ENCODE data around the gene PILRA. TPM values are rescaled to one million over a fixed set of nuclear protein-coding genes. Genes with fewer than 3 reads are reported as not detected.

Gene PILRA
- polyA plus RNA-seq, 1 donor (not counting 4 experiments of a cell fraction or from before 2014, with no cell fraction given): 0.33 TPM

GRCh38 chr7:100387695-100388094 lies 14.4 kb downstream of the PILRA start:
- no peak overlapping the region for H3K4me3 ChIP-seq (ENCODE audit: control insufficient read depth in 2 of 3, extremely low read depth in 1 of 3, insufficient read depth in 2 of 3, low read depth in 1 of 3, low read length in 3 of 3)
- dilution Hi-C loops (cut with MboI; ENCODE audit: extremely low pct_ligation_motif_present, low sequenced_read_pairs): no loop called here
- no peaks in the 10 kb centered on the region for H3K9me1 ChIP-seq (ENCODE audit: control insufficient read depth, extremely low read depth, insufficient read depth, low read length)
- no peak for DNase-seq (ENCODE audit: low read depth, low spot score)
- H3K79me2 ChIP-seq (ENCODE audit: control insufficient read depth, insufficient read depth, low read length): no peaks in the 10 kb centered on the region
- H3K36me3 ChIP-seq (ENCODE audit: control insufficient read depth in 2 of 2, extremely low read depth in 1 of 2, insufficient read depth in 2 of 2, low read length in 2 of 2): no peaks in the 10 kb centered on the region
- no peak overlapping the region for H3K4me2 ChIP-seq (ENCODE audit: control insufficient read depth, extremely low read depth, insufficient read depth, low read depth, low read length)
- no peak overlapping the region for H3K9ac ChIP-seq (ENCODE audit: control insufficient read depth, extremely low read depth, insufficient read depth, low read length)
- no peaks in the 10 kb centered on the region for H4K20me1 ChIP-seq (ENCODE audit: control insufficient read depth, extremely low read depth, insufficient read depth, low read length)
- H3K9me3 ChIP-seq (ENCODE audit: control insufficient read depth, low read depth, low read length): no peaks in the 10 kb centered on the region
- TF ChIP-seq EZH2 (IDR thresholded peaks at IDR 0.05; ENCODE audit: low read length): no peak
- TF ChIP-seq CTCF (optimal IDR thresholded peaks at IDR 0.05 in 1 of 3, IDR thresholded peaks at IDR 0.05 in 1 of 3, conservative IDR thresholded peaks at IDR 0.05 in 1 of 3; ENCODE audit: extremely low read depth in 1 of 3, insufficient read depth in 2 of 3, low read length in 3 of 3): no peak
- no peaks in the 10 kb centered on the region for H3K4me1 ChIP-seq (ENCODE audit: control insufficient read depth, extremely low read depth, insufficient read depth, low read length)
- no peak overlapping the region for H2AFZ ChIP-seq (ENCODE audit: control insufficient read depth, low read length)
- H3K27ac ChIP-seq (ENCODE audit: control insufficient read depth, insufficient read depth, low read length): no peak overlapping the region
- H3K27me3 ChIP-seq (ENCODE audit: control insufficient read depth, extremely low read depth, insufficient read depth, low read length): peaks cover 4% of the 10 kb centered on the region
- no peak for FAIRE-seq

DNA sequence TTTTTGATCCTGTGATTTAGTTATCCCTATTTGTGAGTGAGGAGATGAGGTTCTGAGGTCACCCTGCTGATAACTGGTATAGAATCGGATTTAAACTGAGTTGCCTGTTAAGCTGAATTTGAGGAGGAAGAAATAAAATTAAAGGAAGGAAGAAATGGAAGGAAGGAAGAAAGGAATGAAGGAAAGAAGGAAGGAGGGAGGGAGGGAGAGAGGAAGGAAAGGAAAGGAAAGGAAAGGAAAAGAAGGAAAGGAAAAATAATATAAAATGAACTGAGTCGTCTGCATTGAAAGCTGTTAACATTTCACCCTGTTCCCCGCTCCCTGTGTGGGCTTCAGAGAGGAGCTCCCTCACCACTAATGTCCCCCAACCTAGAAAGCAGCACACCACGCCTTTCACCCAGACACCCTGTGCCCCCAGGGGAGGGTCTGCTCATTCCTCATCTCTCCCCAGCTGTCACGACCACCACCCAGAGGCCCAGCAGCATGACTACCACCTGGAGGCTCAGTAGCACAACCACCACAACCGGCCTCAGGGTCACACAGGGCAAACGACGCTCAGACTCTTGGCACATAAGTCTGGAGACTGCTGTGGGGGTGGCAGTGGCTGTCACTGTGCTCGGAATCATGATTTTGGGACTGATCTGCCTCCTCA lies 16.3 kb downstream of the PILRA start:
- Histone ChIP-seq H3K27ac (ENCODE audit: control insufficient read depth, insufficient read depth, low read length) (no peak overlapping the region), H3K9me1 (ENCODE audit: control insufficient read depth, extremely low read depth, insufficient read depth, low read length) (no peaks in the 10 kb centered on the region), H3K4me2 (ENCODE audit: control insufficient read depth, extremely low read depth, insufficient read depth, low read depth, low read length) (no peak overlapping the region), H2AFZ (ENCODE audit: control insufficient read depth, low read length) (no peak overlapping the region), H3K79me2 (ENCODE audit: control insufficient read depth, insufficient read depth, low read length) (no peaks in the 10 kb centered on the region), H3K9me3 (ENCODE audit: control insufficient read depth, low read depth, low read length) (no peaks in the 10 kb centered on the region), H3K4me3 (ENCODE audit: control insufficient read depth in 2 of 3, extremely low read depth in 1 of 3, insufficient read depth in 2 of 3, low read depth in 1 of 3, low read length in 3 of 3) (no peak overlapping the region), H3K4me1 (ENCODE audit: control insufficient read depth, extremely low read depth, insufficient read depth, low read length) (no peaks in the 10 kb centered on the region), H3K36me3 (ENCODE audit: control insufficient read depth in 2 of 2, extremely low read depth in 1 of 2, insufficient read depth in 2 of 2, low read length in 2 of 2) (no peaks in the 10 kb centered on the region), H3K9ac (ENCODE audit: control insufficient read depth, extremely low read depth, insufficient read depth, low read length) (no peak overlapping the region), H4K20me1 (ENCODE audit: control insufficient read depth, extremely low read depth, insufficient read depth, low read length) (no peaks in the 10 kb centered on the region), H3K27me3 (ENCODE audit: control insufficient read depth, extremely low read depth, insufficient read depth, low read length) (peaks cover 4% of the 10 kb centered on the region)
- DNase-seq (ENCODE audit: low read depth, low spot score) (no peak), FAIRE-seq (no peak)
- dilution Hi-C loops (cut with MboI; ENCODE audit: extremely low pct_ligation_motif_present, low sequenced_read_pairs): no loop called here
- TF ChIP-seq EZH2 (IDR thresholded peaks at IDR 0.05; ENCODE audit: low read length): no peak
- TF ChIP-seq CTCF (optimal IDR thresholded peaks at IDR 0.05 in 1 of 3, IDR thresholded peaks at IDR 0.05 in 1 of 3, conservative IDR thresholded peaks at IDR 0.05 in 1 of 3; ENCODE audit: extremely low read depth in 1 of 3, insufficient read depth in 2 of 3, low read length in 3 of 3): no peak

All from keratinocyte (primary cell).